ENCODE results near the gene MEX3A.

DNA sequence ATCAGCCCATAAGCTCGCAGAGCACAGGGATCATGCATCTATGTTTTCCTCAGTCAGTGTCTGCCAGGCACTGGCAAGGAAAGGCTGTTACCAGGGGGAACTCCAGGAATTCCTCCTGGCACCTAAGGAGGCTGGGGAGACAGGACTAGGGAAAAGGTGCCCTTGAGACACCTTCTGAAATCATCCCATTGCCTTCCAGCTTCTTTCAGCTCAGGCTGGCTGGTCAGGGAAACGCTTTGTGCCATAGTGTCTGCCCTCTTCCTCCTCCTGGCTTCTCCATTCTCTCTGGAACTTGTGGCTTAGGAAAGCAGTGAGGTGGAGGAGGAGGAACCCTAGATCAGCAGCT lies 46.0 kb upstream of the MEX3A start:
- TF ChIP-seq, protein P1, sequence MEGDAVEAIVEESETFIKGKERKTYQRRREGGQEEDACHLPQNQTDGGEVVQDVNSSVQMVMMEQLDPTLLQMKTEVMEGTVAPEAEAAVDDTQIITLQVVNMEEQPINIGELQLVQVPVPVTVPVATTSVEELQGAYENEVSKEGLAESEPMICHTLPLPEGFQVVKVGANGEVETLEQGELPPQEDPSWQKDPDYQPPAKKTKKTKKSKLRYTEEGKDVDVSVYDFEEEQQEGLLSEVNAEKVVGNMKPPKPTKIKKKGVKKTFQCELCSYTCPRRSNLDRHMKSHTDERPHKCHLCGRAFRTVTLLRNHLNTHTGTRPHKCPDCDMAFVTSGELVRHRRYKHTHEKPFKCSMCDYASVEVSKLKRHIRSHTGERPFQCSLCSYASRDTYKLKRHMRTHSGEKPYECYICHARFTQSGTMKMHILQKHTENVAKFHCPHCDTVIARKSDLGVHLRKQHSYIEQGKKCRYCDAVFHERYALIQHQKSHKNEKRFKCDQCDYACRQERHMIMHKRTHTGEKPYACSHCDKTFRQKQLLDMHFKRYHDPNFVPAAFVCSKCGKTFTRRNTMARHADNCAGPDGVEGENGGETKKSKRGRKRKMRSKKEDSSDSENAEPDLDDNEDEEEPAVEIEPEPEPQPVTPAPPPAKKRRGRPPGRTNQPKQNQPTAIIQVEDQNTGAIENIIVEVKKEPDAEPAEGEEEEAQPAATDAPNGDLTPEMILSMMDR (IDR thresholded peaks at IDR 0.05): no peak
- TF ChIP-seq POLR2A (IDR thresholded peaks at IDR 0.05) (no peak), POLR2AphosphoS5 (IDR thresholded peaks at IDR 0.05) (no peak)

All from sigmoid colon (tissue), 4 donors.